H1 (cell line): ENCODE data around the gene EML1. TPM values are rescaled to one million over a fixed set of nuclear protein-coding genes. Genes with fewer than 3 reads are reported as not detected.

Source experiments
- CTCF ChIA-PET: fragments of 300-600 bp; sonication (Branson Sonifier 250); formaldehyde crosslinking; loops from one replicate; lab custom pipeline; 2021; ENCODE audit not compliant: partially characterized antibody; lab: Charles Lee
- POLR2A ChIA-PET: fragments of 300-600 bp; sonication (Branson Sonifier 250); formaldehyde crosslinking; loops from one replicate; lab custom pipeline; 2021; ENCODE audit warnings: inconsistent platforms; ENCODE audit not compliant: partially characterized antibody; lab: Charles Lee
- DNase-seq, 2 experiments: peaks; one replicate each; pipeline versions ENCODE4 v3.0.0 to v3.0.0-alpha.2; 2010 to 2022; ENCODE audit warnings: low spot score in 2 of 2, low read depth in 1 of 2, mixed read lengths in 1 of 2
- FAIRE-seq: peaks from 2 replicates; lab custom pipeline; 2011; peaks lifted over from hg19 to GRCh38; lab: Jason Lieb, UNC
- H2AFZ ChIP-seq: 2 replicates; pipeline ENCODE4 v1.8.1; 2012; ENCODE audit warnings: low read length, inconsistent platforms
- H2AK5ac ChIP-seq: 2 replicates; pipeline ENCODE4 v1.6.1; 2013; ENCODE audit warnings: low read depth, low read length
- H2BK120ac ChIP-seq: replicated peaks from 2 replicates; pipeline ENCODE3; 2013; ENCODE audit warnings: low read depth, low read length, inconsistent platforms
- H2BK12ac ChIP-seq: 2 replicates; pipeline ENCODE4 v1.6.1; 2013; ENCODE audit warnings: low read depth, low read length
- H2BK15ac ChIP-seq: 2 replicates; pipeline ENCODE4 v1.6.1; 2013; ENCODE audit warnings: low read length
- H2BK20ac ChIP-seq: 2 replicates; pipeline ENCODE4 v1.6.1; 2013; ENCODE audit warnings: low read length
- H2BK5ac ChIP-seq: 2 replicates; pipeline ENCODE4 v1.6.1; 2013; ENCODE audit warnings: low read depth, low read length
- H3K14ac ChIP-seq: 2 replicates; pipeline ENCODE4 v1.6.1; 2013; ENCODE audit warnings: inconsistent platforms; ENCODE audit not compliant: insufficient read length
- H3K18ac ChIP-seq: 2 replicates; pipeline ENCODE4 v1.6.1; 2013; ENCODE audit warnings: low read length; ENCODE audit errors: extremely low read depth
- H3K23ac ChIP-seq: 2 replicates; pipeline ENCODE4 v1.6.1; 2013; ENCODE audit warnings: inconsistent platforms; ENCODE audit not compliant: insufficient read length
- H3K23me2 ChIP-seq: 2 replicates; pipeline ENCODE4 v1.6.1; 2013; ENCODE audit warnings: low read depth, low read length
- H3K27ac ChIP-seq: 2 replicates; pipeline ENCODE4 v1.6.1; 2011; ENCODE audit warnings: low read depth, low read length, inconsistent platforms
- H3K27me3 ChIP-seq, 4 experiments: replicated peaks in 1 of 4; 1 replicate in 1 of 4; 2 replicates in 3 of 4; pipeline versions ENCODE4 v1.6.1 to v1.8.1; 2011 to 2013; ENCODE audit warnings: low read length in 3 of 4, mild to moderate bottlenecking in 3 of 4, inconsistent platforms in 2 of 4, mixed read lengths in 2 of 4, moderate library complexity in 1 of 4; ENCODE audit not compliant: control insufficient read depth in 3 of 4, insufficient read depth in 3 of 4; ENCODE audit errors: extremely low read depth in 1 of 4
- H3K36me3 ChIP-seq, 4 experiments: 2 replicates each; pipeline versions ENCODE4 v1.6.1 to v1.8.1; 2011 to 2013; ENCODE audit warnings: mild to moderate bottlenecking in 4 of 4, low read length in 3 of 4, moderate library complexity in 2 of 4, control low read depth in 1 of 4, inconsistent platforms in 1 of 4; ENCODE audit not compliant: insufficient read depth in 4 of 4, control insufficient read depth in 2 of 4
- H3K4ac ChIP-seq: replicated peaks from 2 replicates; pipeline ENCODE3; 2013; ENCODE audit warnings: low read length, low read depth, mixed read lengths, inconsistent platforms; ENCODE audit not compliant: insufficient read length
- H3K4me1 ChIP-seq, 4 experiments: replicated peaks in 1 of 4; 1 replicate in 1 of 4; 2 replicates in 3 of 4; pipeline versions ENCODE4 v1.6.1 to v1.8.1; 2011 to 2013; ENCODE audit warnings: low read length in 3 of 4, inconsistent platforms in 2 of 4, mixed read lengths in 1 of 4; ENCODE audit not compliant: insufficient read depth in 4 of 4, control insufficient read depth in 3 of 4
- H3K4me2 ChIP-seq, 2 experiments: 2 replicates each; pipeline versions ENCODE4 v1.6.1 to v1.8.1; 2011 to 2013; ENCODE audit warnings: low read depth in 2 of 2, low read length in 2 of 2, control low read depth in 1 of 2, inconsistent platforms in 1 of 2, mild to moderate bottlenecking in 1 of 2; ENCODE audit not compliant: insufficient read depth in 1 of 2
- H3K4me3 ChIP-seq, 4 experiments: fragments of 200-600, 300-600 bp in 1 of 4; sonication (generic), shearing (Covaris generic), sonication (Bioruptor Twin) in 1 of 4; 2 replicates each; pipeline versions ENCODE4 v1.5.1 to v1.8.1; 2011 to 2016; ENCODE audit warnings: low read length in 4 of 4, low read depth in 3 of 4, control low read depth in 2 of 4, inconsistent platforms in 2 of 4, mild to moderate bottlenecking in 2 of 4, mixed read lengths in 1 of 4, moderate library complexity in 1 of 4; ENCODE audit not compliant: insufficient read depth in 2 of 4; ENCODE audit errors: extremely low read depth in 1 of 4
- H3K56ac ChIP-seq: replicated peaks from 2 replicates; pipeline ENCODE3; 2013; ENCODE audit warnings: low read depth, mild to moderate bottlenecking, mixed read lengths, low read length, inconsistent platforms; ENCODE audit not compliant: insufficient read length
- H3K79me1 ChIP-seq: 2 replicates; pipeline ENCODE4 v1.6.1; 2013; ENCODE audit warnings: low read depth, low read length, control low read depth
- H3K79me2 ChIP-seq, 2 experiments: 2 replicates each; pipeline versions ENCODE4 v1.6.1 to v1.8.1; 2012 to 2013; ENCODE audit warnings: low read length in 2 of 2, mild to moderate bottlenecking in 2 of 2, inconsistent platforms in 1 of 2; ENCODE audit not compliant: insufficient read depth in 2 of 2, control insufficient read depth in 1 of 2
- H3K9ac ChIP-seq, 4 experiments: replicated peaks in 1 of 4; 1 replicate in 1 of 4; 2 replicates in 3 of 4; pipeline versions ENCODE4 v1.6.1 to v1.8.1; 2011 to 2013; ENCODE audit warnings: low read depth in 3 of 4, low read length in 3 of 4, control low read depth in 2 of 4, mild to moderate bottlenecking in 2 of 4, moderate library complexity in 2 of 4, inconsistent platforms in 1 of 4; ENCODE audit errors: extremely low read depth in 1 of 4
- H3K9me3 ChIP-seq, 2 experiments: 2 replicates each; pipeline versions ENCODE4 v1.6.1 to v1.8.1; 2012 to 2013; ENCODE audit warnings: mild to moderate bottlenecking in 2 of 2, moderate library complexity in 2 of 2, control low read depth in 1 of 2, inconsistent platforms in 1 of 2, low read depth in 1 of 2, low read length in 1 of 2, mixed read lengths in 1 of 2; ENCODE audit not compliant: insufficient read depth in 2 of 2
- H4K20me1 ChIP-seq, 2 experiments: replicated peaks in 1 of 2; 2 replicates each; pipeline versions ENCODE3 to v1.8.1; 2011 to 2013; ENCODE audit warnings: inconsistent platforms in 2 of 2, low read length in 2 of 2, mild to moderate bottlenecking in 1 of 2; ENCODE audit not compliant: insufficient read depth in 2 of 2, control insufficient read depth in 1 of 2
- H4K5ac ChIP-seq: 2 replicates; pipeline ENCODE4 v1.6.1; 2013; ENCODE audit warnings: low read length, low read depth, mixed read lengths, inconsistent platforms; ENCODE audit not compliant: insufficient read length
- H4K8ac ChIP-seq: 2 replicates; pipeline ENCODE4 v1.8.0; 2013; ENCODE audit warnings: mild to moderate bottlenecking, moderate library complexity, low read length, inconsistent platforms; ENCODE audit not compliant: insufficient read depth; ENCODE audit errors: extremely low read depth
- H4K91ac ChIP-seq: replicated peaks from 2 replicates; pipeline ENCODE3; 2013; ENCODE audit warnings: low read length, mixed read lengths, inconsistent platforms; ENCODE audit not compliant: insufficient read length
- CEBPB ChIP-seq: IDR thresholded peaks from 2 replicates; pipeline ENCODE4 v1.6.1; 2012; ENCODE audit warnings: low read depth, low read length
- WGBS, 2 experiments: shearing (Covaris generic) in 1 of 2; methylation state at CpG; one replicate each; pipeline versions ENCODE4 v1.1.6 to v1.1.7; 2013 to 2015; ENCODE audit warnings: low lambda C conversion rate in 2 of 2, mixed read lengths in 2 of 2, inconsistent platforms in 1 of 2, low coverage in 1 of 2, missing lambda C conversion rate in 1 of 2; ENCODE audit not compliant: insufficient replicate concordance in 2 of 2, insufficient coverage in 1 of 2, insufficient read length in 1 of 2; ENCODE audit errors: extremely low coverage in 1 of 2, missing lambda C conversion rate in 1 of 2; 5-methylcytosine and 5-hydroxymethylcytosine counted together
- polyA plus RNA-seq, 7 experiments: library from polyadenylated mRNA; depleted of rRNA in 3 of 7; stranded (reverse) in 5 of 7; unstranded in 2 of 7; fragments of >200 nt in 5 of 7; fragments of 200-250 nt in 2 of 7; gene quantifications; 1 replicate in 5 of 7; 2 replicates in 1 of 7; 4 replicates in 1 of 7; pipeline versions ENCODE4 v1.2.1 to v1.2.3, GENCODE V29; 2011 to 2013; ENCODE audit warnings: missing spikeins in 2 of 7, mixed read lengths in 2 of 7
- total RNA-seq: library from RNA; stranded (reverse); fragmentation: NEBNext Ultra II Directional; extraction: Animal tissue kit (Norgen Biotek cat#: 25700); gene quantifications from 2 replicates; pipeline ENCODE4 v1.2.1, GENCODE V29; 2021

Gene EML1
- total and polyA plus RNA-seq, 2 of the 8 experiments (the other 6 are each of a cell fraction or from before 2014, with no cell fraction given): 11.1 to 24.7 TPM

DNA sequence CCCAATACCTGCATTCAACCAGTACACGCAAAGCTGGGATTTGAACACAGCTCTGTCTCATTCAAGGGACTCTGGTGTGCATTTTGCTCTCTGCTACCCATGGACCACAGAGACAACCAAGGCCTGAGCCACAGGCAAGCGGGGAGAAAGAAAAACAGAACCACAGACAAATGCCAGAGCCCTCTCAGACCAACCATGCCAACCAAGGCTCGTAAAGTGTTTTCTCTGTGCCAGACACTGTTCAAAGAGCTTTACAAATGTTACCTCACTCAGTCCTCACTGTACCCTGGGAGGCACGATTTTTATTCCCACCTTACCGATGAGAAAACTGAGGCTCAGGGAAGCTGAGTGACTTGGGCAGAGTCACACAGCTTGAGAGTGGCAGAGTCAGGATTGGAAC is 32.4 kb upstream of the EML1 start:
- H3K4me1 ChIP-seq: peaks cover 0 to 16% (median 7%) of the 10 kb centered on the region in 4 experiments; a peak in 6 of 7 replicates
- no peak overlapping the region for H3K27ac ChIP-seq
- FAIRE-seq: no peak
- H3K9me3 ChIP-seq: no peaks in the 10 kb centered on the region
- H3K36me3 ChIP-seq: no peaks in the 10 kb centered on the region
- H4K20me1 ChIP-seq: no peaks in the 10 kb centered on the region
- H2BK20ac ChIP-seq: no peak overlapping the region
- no peak overlapping the region for H3K56ac ChIP-seq
- H3K4me2 ChIP-seq: no peak overlapping the region
- peak overlapping the region; percentile 95 for H2BK15ac ChIP-seq
- H2BK120ac ChIP-seq: no peak overlapping the region
- H3K9ac ChIP-seq: no peak overlapping the region
- H2BK12ac ChIP-seq: no peak overlapping the region
- H4K91ac ChIP-seq: no peak overlapping the region
- no peak for DNase-seq
- H3K18ac ChIP-seq: no peak overlapping the region
- no peaks in the 10 kb centered on the region for H3K79me1 ChIP-seq
- no peak overlapping the region for H2AK5ac ChIP-seq
- H3K4ac ChIP-seq: no peak overlapping the region
- H3K4me3 ChIP-seq: no peak overlapping the region
- H2BK5ac ChIP-seq: no peak overlapping the region
- H3K27me3 ChIP-seq: no peaks in the 10 kb centered on the region
- 82% methylated on average over 5 of the region's 5 CpGs; no CpG with 5 or more reads in 1 of the 2 experiments for WGBS, 2 experiments
- CTCF ChIA-PET: interaction anchor here (0.5 to 2.4 kb wide), 4 partner anchors 14 to 46 kb away, joined by 3 to 7 read pairs (median 6); no protein-coding TSS in a partner anchor
- no peak overlapping the region for H3K23ac ChIP-seq
- H4K5ac ChIP-seq: no peak overlapping the region
- H4K8ac ChIP-seq: no peak overlapping the region
- POLR2A ChIA-PET: interaction anchor here (0.7 to 1.0 kb wide), 2 partner anchors 9 to 436 kb away, joined by 3 read pairs; no protein-coding TSS in a partner anchor
- H3K14ac ChIP-seq: no peak overlapping the region
- 0 out of 2 replicates have a peak overlapping the region, but pooled peaks have one; percentile 10 for H2AFZ ChIP-seq
- no peaks in the 10 kb centered on the region for H3K23me2 ChIP-seq
- H3K79me2 ChIP-seq: no peaks in the 10 kb centered on the region
- no peak for TF ChIP-seq CEBPB
